Measurements from ENCODE around the gene WDR64.

GRCh38 chr1:241607497-241607896, 44.6 kb upstream of the WDR64 start:
- no peak for TF ChIP-seq RAD21 (conservative IDR thresholded peaks at IDR 0.05 in 1 of 2, IDR thresholded peaks at IDR 0.05 in 1 of 2)
- TF ChIP-seq NR3C1 (IDR thresholded peaks at IDR 0.05): no peak
- TF ChIP-seq CTCF (IDR thresholded peaks at IDR 0.05): no peak
- TF ChIP-seq E2F6 (IDR thresholded peaks at IDR 0.05; ENCODE audit: borderline replicate concordance, low read depth): no peak
- no peak for TF ChIP-seq REST (IDR thresholded peaks at IDR 0.05)
- TF ChIP-seq POLR2A (IDR thresholded peaks at IDR 0.05; ENCODE audit: low read length): no peak
- TF ChIP-seq USF2 (IDR thresholded peaks at IDR 0.05): no peak
- no peak for TF ChIP-seq SMC3 (IDR thresholded peaks at IDR 0.05)
- TF ChIP-seq KDM1A (IDR thresholded peaks at IDR 0.05; ENCODE audit: low read depth): no peak

All from A549 (cell line).